ENCODE measurements around the gene TNFRSF12A. TPM values are rescaled to one million over a fixed set of nuclear protein-coding genes. Genes with fewer than 3 reads are reported as not detected.

Gene TNFRSF12A
- total and polyA plus RNA-seq, 12 donors = 28.0 to 740 (median 108) TPM

DNA sequence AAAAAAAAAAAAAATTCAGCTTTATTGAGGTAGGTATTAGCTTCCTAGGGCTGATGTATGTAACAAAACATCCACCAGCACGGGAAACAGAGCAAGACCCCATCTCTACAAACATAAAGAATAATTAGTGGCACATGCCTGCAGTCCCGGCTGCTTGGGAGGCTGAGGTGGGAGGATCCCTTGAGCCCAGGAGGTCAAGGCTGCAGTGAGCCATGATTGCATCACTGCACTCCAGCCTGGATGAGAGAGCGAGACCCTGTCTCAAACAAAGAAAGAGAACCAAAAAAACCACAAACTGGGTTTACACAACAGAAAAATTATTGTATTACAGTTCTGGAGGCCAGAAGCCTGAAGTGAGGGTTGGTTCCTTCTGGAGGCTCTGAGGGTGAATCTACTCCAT, 22.2 kb downstream of the TNFRSF12A start:
- intact Hi-C loops (cut with DNase I) = no loop called here
- H3K27ac ChIP-seq = no peak overlapping the region
- no peak for TF ChIP-seq CTCF (IDR thresholded peaks at IDR 0.05)
- H3K9me3 ChIP-seq = no peaks in the 10 kb centered on the region
- 92 to 93% methylated on average over 3 of the region's 3 CpGs for WGBS, 2 donors
- peaks cover 13 to 25% (median 19%) of the 10 kb centered on the region in 9 donors for H3K4me1 ChIP-seq
- no peaks in the 10 kb centered on the region for H3K36me3 ChIP-seq
- H3K4me3 ChIP-seq = no peak overlapping the region
- DNase-seq (no peak), ATAC-seq (no peak)
- H3K27me3 ChIP-seq = peaks cover 6 to 100% (median 94%) of the 10 kb centered on the region in 7 donors

- TF ChIP-seq CTCF (IDR thresholded peaks at IDR 0.05) = no peak
- peak overlapping the region in 1 of 10 donors; percentile 65 for H3K4me3 ChIP-seq
- DNase-seq (no peak), ATAC-seq (no peak)
- no peak overlapping the region for H3K27ac ChIP-seq
- H3K27me3 ChIP-seq = peaks cover 6 to 98% (median 90%) of the 10 kb centered on the region in 7 donors
- intact Hi-C loops (cut with DNase I) = no loop called here
- no peaks in the 10 kb centered on the region for H3K36me3 ChIP-seq
- no peaks in the 10 kb centered on the region for H3K9me3 ChIP-seq
- WGBS, 2 donors = 89 to 92% methylated on average over 6 of the region's 6 CpGs
- H3K4me1 ChIP-seq = peaks cover 13 to 26% (median 19%) of the 10 kb centered on the region in 9 donors
These were observed 24.5 kb downstream of the TNFRSF12A start for GRCh38 chr16:3044708-3045107.

GRCh38 chr16:3045758-3046640, 25.8 kb downstream of the TNFRSF12A start, which contains the start of gene MMP25:
MMP25 (plus strand) TSS chr16:3046561; CDS start chr16:3046918, 357 bp downstream.
- 0% methylated on average over 69 to 86 of the region's 86 CpGs for WGBS, 2 donors
- ATAC-seq (peak; percentile 29 to 59 (median 42)), DNase-seq (no peak)
- H3K4me3 ChIP-seq = peak within 1 kb of the TSS; percentile 15 to 65 (median 55)
- H3K27me3 ChIP-seq = peaks cover 6 to 95% (median 80%) of the 10 kb centered on the region in 7 donors
- H3K27ac ChIP-seq = peak within 1 kb of the TSS in 4 of 10 donors; percentile 17 to 84 (median 49)
- no peaks in the 10 kb centered on the region for H3K36me3 ChIP-seq
- no peaks in the 10 kb centered on the region for H3K9me3 ChIP-seq
- TF ChIP-seq CTCF (IDR thresholded peaks at IDR 0.05) = no peak
- intact Hi-C loops (cut with DNase I) = no loop called here
- peaks cover 13 to 26% (median 19%) of the 10 kb centered on the region in 9 donors for H3K4me1 ChIP-seq

GRCh38 chr16:3046641-3047386, 26.6 kb downstream of the TNFRSF12A start:
- WGBS, 2 donors = 2% methylated on average over 53 to 54 of the region's 54 CpGs
- H3K9me3 ChIP-seq = no peaks in the 10 kb centered on the region
- H3K4me3 ChIP-seq = peak overlapping the region; percentile 15 to 65 (median 55)
- peaks cover 13 to 26% (median 19%) of the 10 kb centered on the region in 9 donors for H3K4me1 ChIP-seq
- DNase-seq (no peak), ATAC-seq (peak in 3 of 8 donors; percentile 17 to 28 (median 27))
- peak overlapping the region in 2 of 10 donors; percentile 44 to 84 for H3K27ac ChIP-seq
- peaks cover 6 to 87% (median 74%) of the 10 kb centered on the region in 7 donors for H3K27me3 ChIP-seq
- no peak for TF ChIP-seq CTCF (IDR thresholded peaks at IDR 0.05)
- H3K36me3 ChIP-seq = no peaks in the 10 kb centered on the region
- intact Hi-C loops (cut with DNase I) = no loop called here

Data from heart right ventricle (tissue), 16 donors.